ENCODE results near the gene OSBPL10.

Gene OSBPL10

DNA sequence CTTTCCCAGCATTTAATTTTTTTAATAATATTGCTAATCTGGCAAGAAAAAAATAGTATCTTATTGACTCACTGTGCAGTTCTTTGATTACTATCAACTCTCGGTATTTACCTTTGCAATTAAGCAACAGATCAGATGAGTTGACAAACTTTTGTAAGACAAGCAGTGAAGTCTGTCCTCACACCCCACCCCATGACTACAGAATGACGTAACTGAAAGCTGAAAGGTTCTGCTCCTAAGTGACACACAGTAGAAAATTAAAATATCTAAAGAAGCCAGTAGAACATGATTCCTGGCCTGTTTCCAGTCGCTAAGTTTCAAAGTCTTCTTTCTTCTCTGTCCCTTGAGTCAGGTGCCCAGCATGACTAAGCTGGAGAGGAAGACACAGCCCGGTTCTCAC is 312.8 kb downstream of the OSBPL10 start:
- no peak overlapping the region for H3K27ac ChIP-seq
- TF ChIP-seq CTCF (IDR thresholded peaks at IDR 0.05) (no peak), ZFX (IDR thresholded peaks at IDR 0.05; ENCODE audit: borderline replicate concordance) (no peak)

DNA sequence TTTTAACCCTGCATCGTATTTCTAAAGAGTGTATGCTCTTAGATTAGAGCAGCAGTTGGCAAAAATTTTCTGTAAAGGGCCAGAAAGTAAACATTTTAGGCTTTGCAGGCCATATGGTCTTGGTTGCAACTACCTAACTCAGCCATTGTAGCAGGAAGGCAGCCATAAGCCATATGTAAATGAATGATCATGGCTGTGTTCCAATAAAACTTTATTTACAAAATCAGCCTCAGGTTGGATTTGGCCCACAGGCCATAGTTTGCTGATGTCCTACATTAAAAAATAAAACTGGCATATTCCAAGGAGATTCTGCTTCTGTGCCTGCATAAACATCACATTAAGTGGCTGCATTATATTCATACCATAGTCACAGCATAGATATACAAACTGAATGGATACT is 313.5 kb downstream of the OSBPL10 start:
- no peak overlapping the region for H3K27ac ChIP-seq
- no peak for TF ChIP-seq CTCF (IDR thresholded peaks at IDR 0.05)
- no peak for TF ChIP-seq ZFX (IDR thresholded peaks at IDR 0.05; ENCODE audit: borderline replicate concordance)

GRCh38 chr3:31664031-31664430 is 317.0 kb downstream of the OSBPL10 start:
- TF ChIP-seq CTCF (IDR thresholded peaks at IDR 0.05) (no peak), ZFX (IDR thresholded peaks at IDR 0.05; ENCODE audit: borderline replicate concordance) (no peak)
- H3K27ac ChIP-seq = no peak overlapping the region

DNA sequence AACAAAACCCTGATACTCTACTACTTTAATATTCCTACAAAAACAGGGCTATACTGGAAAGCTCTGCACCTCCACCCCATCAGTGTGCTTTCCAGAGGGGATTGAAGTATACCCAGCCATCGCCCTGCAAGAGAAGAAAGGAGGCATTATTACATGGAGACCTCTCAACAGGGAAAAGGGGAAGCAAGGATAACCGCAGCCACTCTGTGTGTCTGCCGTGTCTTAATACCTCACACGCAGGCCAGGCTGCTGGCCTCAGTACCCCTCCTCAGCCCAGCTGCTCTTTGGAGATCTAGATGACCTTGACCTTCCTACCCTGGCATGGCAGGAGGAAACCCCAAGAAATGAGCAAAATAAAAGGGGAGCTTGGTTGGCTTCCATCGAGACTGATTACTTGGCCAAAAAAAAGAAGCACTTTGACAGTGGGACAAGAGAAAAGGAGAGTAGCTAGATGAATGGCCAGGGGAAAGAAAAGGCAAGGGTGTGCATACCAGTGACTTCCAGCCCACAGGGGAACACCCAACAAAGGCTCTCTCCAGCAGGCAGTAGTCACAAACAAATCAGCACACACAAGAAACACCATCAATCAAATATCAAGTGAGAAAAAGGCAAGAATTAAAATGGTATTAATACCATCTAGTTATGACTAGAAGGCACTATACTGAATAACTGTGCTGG is 318.9 kb downstream of the OSBPL10 start:
- no peak overlapping the region for H3K27ac ChIP-seq

GRCh38 chr3:31661286-31661685 is 319.8 kb downstream of the OSBPL10 start:
- no peak overlapping the region for H3K27ac ChIP-seq
- TF ChIP-seq ZFX (IDR thresholded peaks at IDR 0.05; ENCODE audit: borderline replicate concordance) = no peak
- no peak for TF ChIP-seq CTCF (IDR thresholded peaks at IDR 0.05)

More for the DNA sequence above, 318.9 kb downstream of the OSBPL10 start:
- TF ChIP-seq CTCF (IDR thresholded peaks at IDR 0.05) (no peak), ZFX (IDR thresholded peaks at IDR 0.05; ENCODE audit: borderline replicate concordance) (no peak)

GRCh38 chr3:31659246-31659645 is 321.8 kb downstream of the OSBPL10 start:
- H3K27ac ChIP-seq = no peak overlapping the region
- no peak for TF ChIP-seq CTCF (IDR thresholded peaks at IDR 0.05)
- TF ChIP-seq ZFX (IDR thresholded peaks at IDR 0.05; ENCODE audit: borderline replicate concordance) = no peak

GRCh38 chr3:31654998-31655397 is 326.1 kb downstream of the OSBPL10 start:
- H3K27ac ChIP-seq = no peak overlapping the region

More at GRCh38 chr3:31654998-31655397, 326.1 kb downstream of the OSBPL10 start:
- no peak for TF ChIP-seq CTCF (IDR thresholded peaks at IDR 0.05)
- no peak for TF ChIP-seq ZFX (IDR thresholded peaks at IDR 0.05; ENCODE audit: borderline replicate concordance)
